ENCODE measurements around the gene CDH4. TPM values are rescaled to one million over a fixed set of nuclear protein-coding genes. Genes with fewer than 3 reads are reported as not detected.

Gene CDH4
- total and polyA plus RNA-seq, 2 donors from 2014 or later, result 1.1 TPM; not detected in 1

- no peaks in the 10 kb centered on the region for H3K27me3 ChIP-seq (ENCODE audit: control insufficient read depth, insufficient read depth, low read length)
- no peaks in the 10 kb centered on the region for H3K9me3 ChIP-seq (ENCODE audit: control insufficient read depth in 2 of 3, insufficient read depth in 1 of 3, low read length in 3 of 3)
- no peaks in the 10 kb centered on the region for H3K4me1 ChIP-seq (ENCODE audit: control insufficient read depth in 2 of 3, insufficient read depth in 2 of 3, low read depth in 1 of 3, low read length in 3 of 3)
- intact Hi-C loops (cut with DNase I), result no loop called here
- TF ChIP-seq, protein P1, sequence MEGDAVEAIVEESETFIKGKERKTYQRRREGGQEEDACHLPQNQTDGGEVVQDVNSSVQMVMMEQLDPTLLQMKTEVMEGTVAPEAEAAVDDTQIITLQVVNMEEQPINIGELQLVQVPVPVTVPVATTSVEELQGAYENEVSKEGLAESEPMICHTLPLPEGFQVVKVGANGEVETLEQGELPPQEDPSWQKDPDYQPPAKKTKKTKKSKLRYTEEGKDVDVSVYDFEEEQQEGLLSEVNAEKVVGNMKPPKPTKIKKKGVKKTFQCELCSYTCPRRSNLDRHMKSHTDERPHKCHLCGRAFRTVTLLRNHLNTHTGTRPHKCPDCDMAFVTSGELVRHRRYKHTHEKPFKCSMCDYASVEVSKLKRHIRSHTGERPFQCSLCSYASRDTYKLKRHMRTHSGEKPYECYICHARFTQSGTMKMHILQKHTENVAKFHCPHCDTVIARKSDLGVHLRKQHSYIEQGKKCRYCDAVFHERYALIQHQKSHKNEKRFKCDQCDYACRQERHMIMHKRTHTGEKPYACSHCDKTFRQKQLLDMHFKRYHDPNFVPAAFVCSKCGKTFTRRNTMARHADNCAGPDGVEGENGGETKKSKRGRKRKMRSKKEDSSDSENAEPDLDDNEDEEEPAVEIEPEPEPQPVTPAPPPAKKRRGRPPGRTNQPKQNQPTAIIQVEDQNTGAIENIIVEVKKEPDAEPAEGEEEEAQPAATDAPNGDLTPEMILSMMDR (IDR thresholded peaks at IDR 0.05; ENCODE audit: borderline replicate concordance, extremely low read depth, insufficient read depth), result no peak
- no peak for DNase-seq
- no peak overlapping the region for H3K4me3 ChIP-seq (ENCODE audit: low read length in 3 of 3)
- no peak for FAIRE-seq
- no peak overlapping the region for H3K9ac ChIP-seq (ENCODE audit: low read length in 3 of 3)
- H3K27ac ChIP-seq (ENCODE audit: low read depth in 2 of 2, low read length in 2 of 2), result no peak overlapping the region
- no peaks in the 10 kb centered on the region for H3K36me3 ChIP-seq (ENCODE audit: control insufficient read depth in 2 of 3, insufficient read depth in 3 of 3, low read length in 3 of 3)
These were observed 261.3 kb downstream of the CDH4 start for GRCh38 chr20:61513124-61514017.

- Histone ChIP-seq H3K27ac (ENCODE audit: low read depth in 2 of 2, low read length in 2 of 2) (no peak overlapping the region), H3K4me1 (ENCODE audit: control insufficient read depth in 2 of 3, insufficient read depth in 2 of 3, low read depth in 1 of 3, low read length in 3 of 3) (no peaks in the 10 kb centered on the region), H3K4me3 (ENCODE audit: low read length in 3 of 3) (no peak overlapping the region), H3K36me3 (ENCODE audit: control insufficient read depth in 2 of 3, insufficient read depth in 3 of 3, low read length in 3 of 3) (no peaks in the 10 kb centered on the region), H3K9ac (ENCODE audit: low read length in 3 of 3) (no peak overlapping the region), H3K27me3 (ENCODE audit: control insufficient read depth, insufficient read depth, low read length) (no peaks in the 10 kb centered on the region), H3K9me3 (ENCODE audit: control insufficient read depth in 2 of 3, insufficient read depth in 1 of 3, low read length in 3 of 3) (no peaks in the 10 kb centered on the region)
- FAIRE-seq (no peak), DNase-seq (peak in 1 of 5 donors; percentile 29)
- intact Hi-C loops (cut with DNase I), result no loop called here
- TF ChIP-seq, protein P1 (IDR thresholded peaks at IDR 0.05; ENCODE audit: borderline replicate concordance, extremely low read depth, insufficient read depth), result no peak
These were observed 261.9 kb downstream of the CDH4 start for GRCh38 chr20:61514018-61514365.

DNA sequence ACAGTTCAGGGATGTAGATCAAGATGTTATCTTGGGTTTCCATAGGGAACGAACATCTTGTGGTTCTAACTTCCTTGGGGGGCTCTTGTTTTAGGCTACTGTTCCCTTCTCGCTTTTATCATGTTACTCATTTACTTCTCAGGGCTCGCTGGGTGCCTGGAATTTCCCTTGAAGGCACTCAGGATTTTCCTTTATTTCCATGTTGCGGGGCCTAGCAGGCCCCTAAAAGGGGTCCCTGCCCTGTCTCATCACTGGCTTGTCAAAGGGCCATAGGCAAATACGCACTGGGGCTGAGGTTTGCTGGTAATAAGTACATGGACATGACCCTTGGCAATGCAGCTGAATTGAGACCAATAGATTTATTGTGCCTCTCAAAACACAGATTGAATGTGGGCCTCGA is 262.3 kb downstream of the CDH4 start:
- DNase-seq, result peak in 3 of 5 donors; percentile 51 to 74 (median 67)
- intact Hi-C loops (cut with DNase I), result no loop called here
- Histone ChIP-seq H3K36me3 (ENCODE audit: control insufficient read depth in 2 of 3, insufficient read depth in 3 of 3, low read length in 3 of 3) (no peaks in the 10 kb centered on the region), H3K4me1 (ENCODE audit: control insufficient read depth in 2 of 3, insufficient read depth in 2 of 3, low read depth in 1 of 3, low read length in 3 of 3) (no peaks in the 10 kb centered on the region), H3K4me3 (ENCODE audit: low read length in 3 of 3) (no peak overlapping the region), H3K9ac (ENCODE audit: low read length in 3 of 3) (no peak overlapping the region), H3K9me3 (ENCODE audit: control insufficient read depth in 2 of 3, insufficient read depth in 1 of 3, low read length in 3 of 3) (no peaks in the 10 kb centered on the region), H3K27me3 (ENCODE audit: control insufficient read depth, insufficient read depth, low read length) (no peaks in the 10 kb centered on the region), H3K27ac (ENCODE audit: low read depth in 2 of 2, low read length in 2 of 2) (no peak overlapping the region)
- FAIRE-seq, result no peak
- TF ChIP-seq, protein P1 (IDR thresholded peaks at IDR 0.05; ENCODE audit: borderline replicate concordance, extremely low read depth, insufficient read depth), result no peak

Data from kidney (tissue), 14 donors.